K562 (cell line): ENCODE measurements around the gene NR2C2AP. TPM values are rescaled to one million over a fixed set of nuclear protein-coding genes. Genes with fewer than 3 reads are reported as not detected.

Source experiments
- AFF4 ChIP-seq: sonication (generic); formaldehyde crosslinking; IDR thresholded peaks from 2 replicates; pipeline ENCODE4 v1.8.0; 2023; ENCODE audit warnings: mild to moderate bottlenecking, missing genetic modification reagents
- ATF1 ChIP-seq, 2 experiments: fragments of 450-650 bp in 1 of 2; IDR thresholded peaks; 2 replicates each; pipeline ENCODE4 v1.6.1; 2016; ENCODE audit warnings: missing compliant biosample characterization in 1 of 2, missing genetic modification characterization in 1 of 2
- COPS2 ChIP-seq: fragments of 450-650 bp; conservative IDR thresholded peaks from 2 replicates; pipeline ENCODE4 v1.6.1; 2016; ENCODE audit warnings: mild to moderate bottlenecking, moderate library complexity
- FOXA1 ChIP-seq: fragments of 450-650 bp; IDR thresholded peaks from 2 replicates; pipeline ENCODE4 v1.6.1; 2016; ENCODE audit warnings: mild to moderate bottlenecking, borderline replicate concordance
- PML ChIP-seq: IDR thresholded peaks from 2 replicates; pipeline ENCODE4 v1.6.1; 2012; ENCODE audit warnings: low read length, inconsistent platforms
- PURB ChIP-seq: sonication (generic); formaldehyde crosslinking; IDR thresholded peaks from 2 replicates; pipeline ENCODE4 v1.9.0; 2021; ENCODE audit warnings: low read depth, mild to moderate bottlenecking, missing genetic modification reagents
- RREB1 ChIP-seq: fragments of 250-450 bp; sonication (Bioruptor Pico); IDR thresholded peaks from 2 replicates; pipeline ENCODE4 v1.4.0; 2020
- SMARCA4 ChIP-seq: fragments of 450-650 bp; IDR thresholded peaks from 2 replicates; pipeline ENCODE4 v1.6.1; 2016
- ZNF512 ChIP-seq: IDR thresholded peaks from 2 replicates; pipeline ENCODE4 v1.6.1; 2016; ENCODE audit warnings: missing genetic modification characterization, missing compliant biosample characterization
- ZSCAN32 ChIP-seq: fragments of 450-650 bp; formaldehyde crosslinking; IDR thresholded peaks from 2 replicates; pipeline ENCODE4 v1.4.0; 2020; ENCODE audit warnings: mild to moderate bottlenecking, moderate library complexity
- polyA plus RNA-seq, 8 experiments: library from polyadenylated mRNA; depleted of rRNA in 4 of 8; stranded (reverse) in 5 of 8; unstranded in 3 of 8; fragments of >200 nt; fragmentation: Nextera tagmentation in 2 of 8; fragmentation: Illumina TruSeq in 1 of 8; extraction: Ambion mirVana in 2 of 8; extraction: Trizol in 1 of 8; gene quantifications; 2 replicates each; pipeline versions ENCODE4 v1.2.1 to v1.2.3, GENCODE V29; 2011 to 2014; ENCODE audit warnings: inconsistent platforms in 1 of 8, missing spikeins in 1 of 8
- total RNA-seq, 7 experiments: library from RNA; depleted of rRNA in 6 of 7; stranded (reverse); fragments of >200 nt in 6 of 7; fragmentation: Illumina TruSeq in 2 of 7; extraction: Trizol in 2 of 7; gene quantifications; 2 replicates each; pipeline versions ENCODE4 v1.2.1 to v1.2.3, GENCODE V29; 2011 to 2021; ENCODE audit warnings: low replicate concordance in 1 of 7
- TF ChIP-seq, protein P1 (sequence below): sonication (generic); formaldehyde crosslinking; IDR thresholded peaks from 2 replicates; pipeline ENCODE4 v1.8.1; 2023; ENCODE audit warnings: mild to moderate bottlenecking, missing genetic modification reagents, moderate library complexity
- TF ChIP-seq, protein P2 (sequence below): sonication (generic); formaldehyde crosslinking; IDR thresholded peaks from 2 replicates; pipeline ENCODE4 v1.8.0; 2022; ENCODE audit warnings: missing genetic modification reagents, mild to moderate bottlenecking, borderline replicate concordance

Gene NR2C2AP
- total and polyA plus RNA-seq, 9 of the 15 experiments (the other 6 are each of a cell fraction or from before 2014, with no cell fraction given): 23.7 to 77.4 (median 32.4) TPM

DNA sequence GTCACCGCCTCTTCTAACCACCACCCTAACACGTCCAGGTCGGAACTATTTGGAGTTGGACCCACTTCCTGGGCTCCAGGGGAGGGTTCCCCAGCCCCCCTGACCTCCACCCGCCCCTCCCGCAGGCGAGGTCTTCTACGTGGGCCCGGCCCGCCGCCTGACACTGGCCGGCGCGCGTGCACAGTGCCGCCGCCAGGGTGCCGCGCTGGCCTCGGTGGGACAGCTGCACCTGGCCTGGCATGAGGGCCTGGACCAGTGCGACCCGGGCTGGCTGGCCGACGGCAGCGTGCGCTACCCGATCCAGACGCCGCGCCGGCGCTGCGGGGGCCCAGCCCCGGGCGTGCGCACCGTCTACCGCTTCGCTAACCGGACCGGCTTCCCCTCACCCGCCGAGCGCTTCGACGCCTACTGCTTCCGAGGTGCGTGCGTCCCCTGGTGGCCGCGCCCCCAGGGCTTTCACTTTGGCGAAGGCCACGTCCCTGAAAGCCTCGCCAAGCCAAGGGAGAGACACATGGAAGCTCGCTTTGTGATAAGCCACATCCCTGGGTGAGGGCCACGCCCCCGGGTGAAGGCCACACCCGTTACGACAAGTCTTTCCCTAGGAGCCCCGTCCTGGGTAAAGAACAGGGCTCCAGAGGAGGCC, 21.8 kb upstream of the NR2C2AP start (continued):
- TF ChIP-seq RREB1 (CRISPR knock-in tag) (no peak), ZSCAN32 (no peak), ATF1 (CRISPR knock-in tag; IDR thresholded peaks at IDR 0.05) (no peak), ATF1 (tag; IDR thresholded peaks at IDR 0.05) (peak; percentile 82), FOXA1 (no peak), SMARCA4 (no peak), COPS2 (no peak), AFF4 (CRISPR knock-in tag) (0 out of 2 replicates have a peak, but pooled peaks have one; percentile 33), PML (0 out of 2 replicates have a peak, but pooled peaks have one; percentile 18), ZNF512 (tag) (no peak), PURB (CRISPR knock-in tag) (no peak)
- TF ChIP-seq, protein P1, sequence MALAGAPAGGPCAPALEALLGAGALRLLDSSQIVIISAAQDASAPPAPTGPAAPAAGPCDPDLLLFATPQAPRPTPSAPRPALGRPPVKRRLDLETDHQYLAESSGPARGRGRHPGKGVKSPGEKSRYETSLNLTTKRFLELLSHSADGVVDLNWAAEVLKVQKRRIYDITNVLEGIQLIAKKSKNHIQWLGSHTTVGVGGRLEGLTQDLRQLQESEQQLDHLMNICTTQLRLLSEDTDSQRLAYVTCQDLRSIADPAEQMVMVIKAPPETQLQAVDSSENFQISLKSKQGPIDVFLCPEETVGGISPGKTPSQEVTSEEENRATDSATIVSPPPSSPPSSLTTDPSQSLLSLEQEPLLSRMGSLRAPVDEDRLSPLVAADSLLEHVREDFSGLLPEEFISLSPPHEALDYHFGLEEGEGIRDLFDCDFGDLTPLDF: peak; percentile 94
- TF ChIP-seq, protein P2, sequence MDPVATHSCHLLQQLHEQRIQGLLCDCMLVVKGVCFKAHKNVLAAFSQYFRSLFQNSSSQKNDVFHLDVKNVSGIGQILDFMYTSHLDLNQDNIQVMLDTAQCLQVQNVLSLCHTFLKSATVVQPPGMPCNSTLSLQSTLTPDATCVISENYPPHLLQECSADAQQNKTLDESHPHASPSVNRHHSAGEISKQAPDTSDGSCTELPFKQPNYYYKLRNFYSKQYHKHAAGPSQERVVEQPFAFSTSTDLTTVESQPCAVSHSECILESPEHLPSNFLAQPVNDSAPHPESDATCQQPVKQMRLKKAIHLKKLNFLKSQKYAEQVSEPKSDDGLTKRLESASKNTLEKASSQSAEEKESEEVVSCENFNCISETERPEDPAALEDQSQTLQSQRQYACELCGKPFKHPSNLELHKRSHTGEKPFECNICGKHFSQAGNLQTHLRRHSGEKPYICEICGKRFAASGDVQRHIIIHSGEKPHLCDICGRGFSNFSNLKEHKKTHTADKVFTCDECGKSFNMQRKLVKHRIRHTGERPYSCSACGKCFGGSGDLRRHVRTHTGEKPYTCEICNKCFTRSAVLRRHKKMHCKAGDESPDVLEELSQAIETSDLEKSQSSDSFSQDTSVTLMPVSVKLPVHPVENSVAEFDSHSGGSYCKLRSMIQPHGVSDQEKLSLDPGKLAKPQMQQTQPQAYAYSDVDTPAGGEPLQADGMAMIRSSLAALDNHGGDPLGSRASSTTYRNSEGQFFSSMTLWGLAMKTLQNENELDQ (CRISPR knock-in tag): no peak
